Effector memory CD4-positive, alpha-beta T cell (primary cell): ENCODE measurements around the gene IQCN.

Source experiments
- DNase-seq, 3 donors: peaks; one replicate each; pipeline ENCODE4 v3.0.0-alpha.2; 2020
- H3K27ac ChIP-seq: 2 replicates; pipeline ENCODE4 v1.7.0; 2013; ENCODE audit warnings: mild to moderate bottlenecking, low read length, moderate library complexity; ENCODE audit not compliant: insufficient read depth, poor library complexity, severe bottlenecking
- H3K27me3 ChIP-seq: replicated peaks from 2 replicates; pipeline ENCODE4 v1.7.0; 2013; ENCODE audit warnings: mild to moderate bottlenecking, low read length; ENCODE audit not compliant: insufficient read depth, control insufficient read depth, poor library complexity, severe bottlenecking
- H3K36me3 ChIP-seq: 2 replicates; pipeline ENCODE4 v1.7.0; 2013; ENCODE audit warnings: mild to moderate bottlenecking, low read length, moderate library complexity; ENCODE audit not compliant: control insufficient read depth, insufficient read depth
- H3K4me1 ChIP-seq: 2 replicates; pipeline ENCODE4 v1.7.0; 2013; ENCODE audit warnings: low read length, mild to moderate bottlenecking; ENCODE audit not compliant: control insufficient read depth, insufficient read depth, poor library complexity, severe bottlenecking
- H3K4me3 ChIP-seq: 2 replicates; pipeline ENCODE4 v1.7.0; 2013; ENCODE audit warnings: low read length, low read depth, mild to moderate bottlenecking; ENCODE audit not compliant: insufficient read depth, poor library complexity, severe bottlenecking
- H3K9me3 ChIP-seq: 2 replicates; pipeline ENCODE4 v1.7.0; 2013; ENCODE audit warnings: mild to moderate bottlenecking, low read length, moderate library complexity; ENCODE audit not compliant: control insufficient read depth

IQCN gene

DNA sequence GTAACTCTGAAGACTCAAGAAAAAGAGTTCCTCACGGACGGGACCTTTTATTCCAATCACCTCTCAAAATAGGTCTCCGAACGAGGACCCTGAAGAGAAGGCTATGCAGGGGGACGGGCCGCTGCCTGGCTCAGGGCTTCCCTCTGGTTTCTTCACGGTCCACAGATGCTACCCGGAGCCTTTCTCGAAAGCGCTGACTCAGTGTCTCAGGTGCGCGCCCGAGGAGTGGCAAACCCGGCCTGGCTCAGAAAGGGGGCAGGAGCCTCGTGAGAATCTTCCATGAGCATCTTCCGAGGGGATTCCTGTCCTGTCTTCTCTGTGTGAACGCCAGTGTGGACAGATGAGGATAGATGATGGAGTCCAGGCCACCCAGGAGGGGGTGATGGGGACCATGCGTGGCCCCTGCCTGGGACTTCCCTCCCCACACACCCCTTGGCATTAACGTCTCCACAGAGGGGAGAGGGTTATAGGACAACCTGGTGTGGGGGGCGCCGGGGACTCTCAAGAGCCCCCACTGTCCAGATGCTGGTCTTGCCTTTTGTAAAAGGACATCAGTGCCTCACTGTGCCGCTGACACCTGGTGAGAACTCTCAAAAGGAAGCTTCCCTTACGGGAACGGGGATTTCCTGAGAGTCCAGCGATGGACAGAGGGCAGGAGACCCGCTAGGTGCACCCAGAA is 32.1 kb upstream of the IQCN start:
- Histone ChIP-seq H3K9me3 (no peaks in the 10 kb centered on the region), H3K27me3 (no peaks in the 10 kb centered on the region), H3K4me1 (peaks cover 53% of the 10 kb centered on the region), H3K27ac (peak overlapping the region; percentile 96), H3K36me3 (peaks cover 12% of the 10 kb centered on the region), H3K4me3 (peak overlapping the region; percentile 39)
- no peak for DNase-seq

DNA sequence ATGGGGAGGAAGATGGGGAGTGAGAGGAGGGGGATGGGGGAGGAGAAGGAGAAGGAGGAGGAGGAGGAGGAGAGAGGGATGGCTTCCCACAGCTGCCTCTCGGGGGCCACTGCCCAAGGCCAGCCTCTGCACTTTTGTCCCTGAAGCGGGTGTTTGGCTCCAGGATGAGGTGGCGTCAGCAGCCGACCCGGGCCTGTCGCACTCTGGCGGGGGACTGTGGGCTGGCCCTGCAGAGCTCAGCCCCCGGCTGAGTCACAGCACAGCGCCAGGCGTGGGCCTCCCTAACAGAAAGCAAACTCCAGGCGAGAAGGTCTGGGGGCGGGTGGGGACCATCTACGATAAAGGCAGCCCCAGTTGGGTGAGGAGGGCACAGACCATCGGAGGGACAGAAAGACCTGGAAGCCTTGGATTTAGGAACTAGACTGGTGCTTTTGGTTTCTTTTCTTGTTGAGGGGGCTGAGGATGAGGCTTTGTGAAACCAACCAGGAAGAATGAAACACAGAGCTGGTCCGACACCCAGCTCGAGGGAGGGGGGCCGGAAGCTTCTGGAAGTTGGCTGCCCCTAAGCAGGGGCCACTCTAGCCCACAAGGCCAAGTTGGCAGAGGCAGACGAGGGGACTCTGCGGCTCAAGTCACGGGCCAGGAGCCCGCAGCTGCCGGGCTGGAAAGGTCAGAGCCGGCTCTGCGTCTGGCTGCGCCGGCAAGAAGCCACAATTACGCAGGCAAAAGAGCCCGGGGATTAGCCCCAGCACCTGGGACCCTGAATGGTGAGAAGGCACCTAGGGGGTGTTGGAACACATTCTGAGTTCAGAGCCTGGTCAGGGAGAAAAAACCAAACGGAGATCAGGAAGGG is 30.4 kb upstream of the IQCN start:
- H3K9me3 ChIP-seq, result no peaks in the 10 kb centered on the region
- H3K27me3 ChIP-seq, result no peaks in the 10 kb centered on the region
- peaks cover 10% of the 10 kb centered on the region for H3K36me3 ChIP-seq
- H3K27ac ChIP-seq, result peak overlapping the region; percentile 96
- peak overlapping the region; percentile 72 for H3K4me3 ChIP-seq
- DNase-seq, result peak; percentile 69 to 79 (median 72)
- H3K4me1 ChIP-seq, result peaks cover 53% of the 10 kb centered on the region

DNA sequence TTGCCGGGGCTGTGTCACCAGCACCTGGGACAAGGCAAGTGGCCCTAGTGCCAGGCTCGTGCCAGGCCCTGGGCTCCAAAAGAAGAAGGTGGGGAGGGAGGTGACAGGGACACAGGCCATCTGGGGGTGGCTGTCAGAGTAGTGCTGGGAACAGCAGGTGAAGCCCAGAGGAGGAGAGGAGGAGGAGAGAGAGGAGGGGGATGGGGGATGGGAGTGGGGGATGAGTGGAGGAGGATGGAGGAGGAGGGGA is 29.9 kb upstream of the IQCN start:
- no peak for DNase-seq
- peak overlapping the region; percentile 96 for H3K27ac ChIP-seq
- peak overlapping the region; percentile 72 for H3K4me3 ChIP-seq
- peaks cover 53% of the 10 kb centered on the region for H3K4me1 ChIP-seq
- H3K9me3 ChIP-seq, result no peaks in the 10 kb centered on the region
- H3K27me3 ChIP-seq, result no peaks in the 10 kb centered on the region
- H3K36me3 ChIP-seq, result peaks cover 5% of the 10 kb centered on the region

DNA sequence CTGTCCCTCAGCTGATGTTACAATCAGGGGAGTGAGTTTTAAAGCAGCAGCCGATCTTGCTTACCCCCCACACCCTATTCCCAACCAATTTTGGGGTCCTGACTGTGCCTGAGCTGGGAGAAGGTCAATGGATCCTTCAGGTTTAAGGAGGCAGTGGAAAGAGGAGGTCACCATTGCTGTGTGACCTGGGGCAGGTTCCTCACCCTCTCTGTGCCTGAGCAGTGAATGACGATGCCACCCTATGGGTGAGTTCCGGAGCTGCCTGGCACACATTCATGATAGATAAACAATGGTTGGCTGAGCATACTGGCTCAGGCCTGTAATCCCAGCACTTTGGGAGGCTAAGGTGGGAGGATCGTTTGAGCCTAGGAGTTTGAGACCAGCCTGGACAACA is 27.5 kb upstream of the IQCN start:
- no peak overlapping the region for H3K4me3 ChIP-seq
- no peaks in the 10 kb centered on the region for H3K36me3 ChIP-seq
- H3K27ac ChIP-seq, result peak overlapping the region; percentile 36
- no peaks in the 10 kb centered on the region for H3K27me3 ChIP-seq
- H3K4me1 ChIP-seq, result peaks cover 36% of the 10 kb centered on the region
- H3K9me3 ChIP-seq, result no peaks in the 10 kb centered on the region
- no peak for DNase-seq

DNA sequence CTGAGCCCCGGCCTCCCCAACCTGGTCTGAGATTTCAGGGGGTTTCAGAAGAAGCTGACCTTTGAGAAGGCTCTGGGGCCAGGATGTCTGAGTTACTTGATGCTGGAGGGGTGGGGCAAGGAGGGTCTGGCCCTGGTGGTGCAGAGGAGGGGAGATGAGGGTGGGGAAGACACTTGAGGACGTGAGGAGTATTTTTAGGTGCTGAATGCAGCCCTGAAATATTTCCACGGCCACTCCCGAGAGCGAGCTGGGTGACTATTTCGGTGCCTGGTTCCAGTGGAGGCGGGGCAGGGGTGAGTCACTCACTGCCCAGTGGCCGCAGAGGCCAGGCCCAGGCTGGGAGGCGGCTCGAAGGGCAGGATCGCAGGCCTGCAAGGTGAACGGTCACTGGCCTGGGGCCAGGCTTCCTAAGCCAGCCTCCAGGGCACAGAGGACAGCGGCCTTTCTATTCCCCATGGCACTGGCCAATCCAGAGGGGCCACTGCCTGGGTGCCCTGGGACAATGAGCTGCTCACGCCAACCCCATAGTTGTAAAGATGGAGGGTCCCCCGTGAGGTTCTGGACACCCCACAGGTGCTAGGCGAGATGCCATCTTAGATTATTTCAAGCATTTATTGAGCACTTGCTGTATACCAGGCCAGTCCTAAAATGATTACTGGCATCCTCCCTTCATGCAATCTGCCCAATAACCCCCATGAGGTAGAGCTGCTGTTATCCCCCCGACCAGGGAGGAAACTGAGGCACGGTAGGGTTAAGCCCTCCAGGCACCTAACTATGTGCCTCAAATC is 26.9 kb upstream of the IQCN start:
- no peak for DNase-seq
- Histone ChIP-seq H3K4me1 (peaks cover 30% of the 10 kb centered on the region), H3K36me3 (no peaks in the 10 kb centered on the region), H3K27ac (peak overlapping the region; percentile 36), H3K27me3 (no peaks in the 10 kb centered on the region), H3K9me3 (no peaks in the 10 kb centered on the region), H3K4me3 (no peak overlapping the region)

DNA sequence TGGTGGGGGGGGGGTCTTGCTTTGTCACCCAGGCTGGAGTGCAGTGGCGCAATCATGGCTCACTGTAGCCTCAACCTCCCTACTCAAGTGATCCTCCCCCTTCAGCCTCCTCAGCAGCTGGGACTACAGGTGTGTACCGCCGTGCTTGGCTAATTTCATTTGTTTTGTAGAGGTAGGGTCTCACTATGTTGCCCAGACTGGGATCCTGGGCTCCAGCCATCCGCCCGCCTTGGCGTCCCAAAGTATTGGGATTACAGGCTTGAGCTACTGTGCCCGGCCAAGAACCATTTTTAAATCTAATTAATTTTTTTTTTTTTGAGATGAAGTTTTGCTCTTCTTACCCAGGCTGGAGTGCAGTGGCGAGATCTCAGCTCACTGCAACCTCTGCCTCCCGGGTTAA is 25.4 kb upstream of the IQCN start:
- Histone ChIP-seq H3K4me3 (no peak overlapping the region), H3K4me1 (peaks cover 20% of the 10 kb centered on the region), H3K27me3 (no peaks in the 10 kb centered on the region), H3K36me3 (no peaks in the 10 kb centered on the region), H3K27ac (no peak overlapping the region), H3K9me3 (no peaks in the 10 kb centered on the region)
- no peak for DNase-seq

DNA sequence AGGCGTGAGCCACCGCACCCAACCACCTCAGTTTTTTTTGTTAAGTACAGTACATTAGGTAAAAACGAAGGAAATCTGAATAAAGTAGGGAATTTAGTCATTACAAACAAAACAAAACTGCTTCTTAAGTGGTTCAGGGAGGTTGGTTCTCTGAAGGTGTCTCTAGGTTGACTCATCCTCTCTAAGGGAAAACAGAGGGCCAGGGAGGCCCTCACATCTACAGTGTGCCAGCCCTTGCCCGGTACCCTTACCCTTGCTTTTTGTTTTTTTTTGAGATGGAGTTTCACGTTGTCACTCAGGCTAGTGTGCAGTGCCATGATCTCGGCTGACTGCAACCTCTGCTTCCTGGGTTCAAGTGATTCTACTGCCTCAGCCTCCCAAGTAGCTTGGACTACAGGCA is 24.3 kb upstream of the IQCN start:
- Histone ChIP-seq H3K27ac (no peak overlapping the region), H3K27me3 (no peaks in the 10 kb centered on the region), H3K4me3 (no peak overlapping the region), H3K4me1 (peaks cover 24% of the 10 kb centered on the region), H3K9me3 (no peaks in the 10 kb centered on the region), H3K36me3 (no peaks in the 10 kb centered on the region)
- no peak for DNase-seq

DNA sequence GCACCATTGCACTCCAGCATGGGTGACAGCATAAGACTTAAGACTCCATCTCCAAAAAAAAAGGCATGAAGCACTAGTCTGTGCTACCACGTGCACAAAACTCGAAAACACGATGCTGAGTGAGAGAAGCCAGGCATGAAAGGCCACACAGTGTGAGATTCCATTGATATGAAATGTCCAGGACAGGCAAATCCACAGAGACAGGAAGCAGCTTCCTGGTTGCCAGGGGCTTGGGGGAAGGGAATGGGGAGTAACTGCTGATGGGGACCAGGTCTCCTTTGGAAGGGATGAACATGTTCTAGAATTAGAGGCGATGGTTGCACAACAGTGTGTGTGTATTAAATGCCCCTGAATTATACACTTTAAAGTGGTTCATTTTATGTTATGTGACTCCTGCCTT is 23.1 kb upstream of the IQCN start:
- Histone ChIP-seq H3K9me3 (no peaks in the 10 kb centered on the region), H3K4me1 (peaks cover 28% of the 10 kb centered on the region), H3K4me3 (no peak overlapping the region), H3K27me3 (no peaks in the 10 kb centered on the region), H3K27ac (no peak overlapping the region), H3K36me3 (no peaks in the 10 kb centered on the region)
- DNase-seq, result no peak

DNA sequence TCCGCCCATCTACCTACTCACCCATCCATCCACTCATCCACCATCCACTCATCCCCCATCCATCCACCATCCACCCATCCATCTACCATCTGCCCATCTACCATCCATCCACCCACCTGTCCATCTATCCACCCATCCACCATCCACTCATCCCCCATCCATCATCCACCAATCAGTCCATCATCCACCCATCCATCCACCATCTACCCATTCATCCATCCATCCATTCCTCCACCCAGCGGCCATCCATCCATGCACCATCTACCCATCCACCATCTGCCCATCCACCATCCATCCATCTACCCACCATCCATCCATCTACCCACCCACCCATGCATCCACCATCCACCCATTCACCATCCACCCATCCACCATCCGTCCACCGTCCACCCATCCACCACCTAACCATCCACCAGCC is 20.8 kb upstream of the IQCN start:
- H3K27ac ChIP-seq, result peak overlapping the region; percentile 92

DNA sequence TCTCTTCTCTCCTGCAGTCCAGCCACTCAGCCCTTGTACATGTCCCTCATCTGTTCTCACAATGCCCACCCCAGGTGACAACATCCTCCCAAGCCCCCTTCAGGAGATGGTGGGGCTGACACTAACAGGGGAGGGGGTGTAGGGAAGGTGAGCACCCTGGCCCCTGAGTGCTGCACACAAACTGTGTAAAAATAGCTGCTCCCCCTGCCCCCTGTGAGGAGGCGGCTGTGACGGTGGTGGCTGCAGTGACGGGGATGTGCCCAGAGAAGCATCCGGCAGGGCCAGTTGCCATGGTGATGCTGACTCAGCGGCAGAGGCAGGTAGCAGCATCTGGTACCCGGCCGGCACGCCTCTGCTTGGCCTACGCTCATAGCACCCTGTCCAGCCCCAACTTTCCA is 20.2 kb upstream of the IQCN start:
- Histone ChIP-seq H3K27ac (peak overlapping the region; percentile 92), H3K4me1 (peaks cover 51% of the 10 kb centered on the region), H3K36me3 (no peaks in the 10 kb centered on the region), H3K9me3 (no peaks in the 10 kb centered on the region), H3K4me3 (no peak overlapping the region), H3K27me3 (no peaks in the 10 kb centered on the region)
- peak; percentile 88 to 90 (median 90) for DNase-seq

More for the DNA sequence above, 20.8 kb upstream of the IQCN start:
- Histone ChIP-seq H3K27me3 (no peaks in the 10 kb centered on the region), H3K9me3 (no peaks in the 10 kb centered on the region), H3K4me1 (peaks cover 45% of the 10 kb centered on the region), H3K4me3 (no peak overlapping the region), H3K36me3 (no peaks in the 10 kb centered on the region)
- DNase-seq, result no peak
